Aorta (tissue), 4 donors: Measurements from ENCODE around the gene ASRGL1. TPM values are rescaled to one million over a fixed set of nuclear protein-coding genes. Genes with fewer than 3 reads are reported as not detected.

ENCODE experiments used
- polyA plus RNA-seq, 2 donors: library from polyadenylated mRNA; stranded (reverse); fragments of 200-250 nt; gene quantifications; one replicate each; pipeline ENCODE4 v1.2.3, GENCODE V29; 2013
- total RNA-seq, 2 donors: library from RNA; stranded (reverse); fragmentation: NEBNext Ultra II Directional; extraction: Animal tissue kit (Norgen Biotek cat#: 25700); gene quantifications; one replicate each; pipeline ENCODE4 v1.2.1, GENCODE V29; 2021
- donor health status: healthy with polysubstance abuse.
- donor health status: Bipolar disorder and iron deficiency.
- donor health status: DM: no; HTN: no; CAD: no.
- donor health status: DM: yes; HTN: yes; CAD: no.

Gene ASRGL1
- total and polyA plus RNA-seq, 4 donors: 3.0 to 10.8 (median 5.8) TPM

Other genes starting within 250 kb of the ASRGL1 start
- gene INCENP, start 213.4 kb upstream of the ASRGL1 start, total RNA-seq: 10 to 100 TPM; 17.8 to 19.8 TPM
- 1 to 10 TPM; 3.5 to 7.2 TPM for gene INCENP, start 213.4 kb upstream of the ASRGL1 start, polyA plus RNA-seq
- not detected for gene SCGB1D1, start 147.2 kb upstream of the ASRGL1 start, total RNA-seq
- not detected for gene SCGB1D1, start 147.2 kb upstream of the ASRGL1 start, polyA plus RNA-seq
- gene SCGB2A1, start 128.8 kb upstream of the ASRGL1 start, total RNA-seq: not detected
- not detected for gene SCGB2A1, start 128.8 kb upstream of the ASRGL1 start, polyA plus RNA-seq
- not detected for gene SCGB1D2, start 95.2 kb upstream of the ASRGL1 start, total RNA-seq
- not detected for gene SCGB1D2, start 95.2 kb upstream of the ASRGL1 start, polyA plus RNA-seq
- gene SCGB2A2, start 67.3 kb upstream of the ASRGL1 start, total RNA-seq: not detected
- under 1 TPM in 1 of 2 donors, not detected in 1; 0.38 TPM for gene SCGB2A2, start 67.3 kb upstream of the ASRGL1 start, polyA plus RNA-seq
- not detected for gene SCGB1D4, start 38.4 kb upstream of the ASRGL1 start, total RNA-seq
- not detected for gene SCGB1D4, start 38.4 kb upstream of the ASRGL1 start, polyA plus RNA-seq
- gene SCGB1A1, start 81.6 kb downstream of the ASRGL1 start, total RNA-seq: not detected
- 1 to 10 TPM in 1 of 2 donors, under 1 TPM in 1; 0.61 to 5.0 TPM for gene SCGB1A1, start 81.6 kb downstream of the ASRGL1 start, polyA plus RNA-seq
- gene AHNAK, start 209.4 kb downstream of the ASRGL1 start, total RNA-seq: 1,000 to 10,000 TPM; 1,149 to 1,263 TPM
- gene AHNAK, start 209.4 kb downstream of the ASRGL1 start, polyA plus RNA-seq: 100 to 1,000 TPM; 146 to 237 TPM
- gene EEF1G, start 236.4 kb downstream of the ASRGL1 start, total RNA-seq: 100 to 1,000 TPM; 787 to 987 TPM
- 1,000 to 10,000 TPM; 1,251 to 1,857 TPM for gene EEF1G, start 236.4 kb downstream of the ASRGL1 start, polyA plus RNA-seq